Measurements from ENCODE around the gene RIMBP2.

The RIMBP2 gene

GRCh38 chr12:130493951-130494350, 222.1 kb downstream of the RIMBP2 start:
- no peak for TF ChIP-seq CTCF (IDR thresholded peaks at IDR 0.05; ENCODE audit: borderline replicate concordance, control extremely low read depth, extremely low read depth, insufficient read depth, missing control alignments)
- no peak for DNase-seq (ENCODE audit: low spot score)
- in situ Hi-C loops (cut with MboI; ENCODE audit: low sequenced_read_pairs, unreplicated experiment), result no loop called here

- in situ Hi-C loops (cut with MboI; ENCODE audit: low sequenced_read_pairs, unreplicated experiment), result no loop called here
- no peak for DNase-seq (ENCODE audit: low spot score)
- TF ChIP-seq CTCF (IDR thresholded peaks at IDR 0.05; ENCODE audit: borderline replicate concordance, control extremely low read depth, extremely low read depth, insufficient read depth, missing control alignments), result no peak
Measured at GRCh38 chr12:130491421-130492357, 224.4 kb downstream of the RIMBP2 start.

GRCh38 chr12:130490674-130491073, 225.4 kb downstream of the RIMBP2 start:
- no peak for TF ChIP-seq CTCF (IDR thresholded peaks at IDR 0.05; ENCODE audit: borderline replicate concordance, control extremely low read depth, extremely low read depth, insufficient read depth, missing control alignments)
- in situ Hi-C loops (cut with MboI; ENCODE audit: low sequenced_read_pairs, unreplicated experiment), result no loop called here
- DNase-seq (ENCODE audit: low spot score), result no peak

GRCh38 chr12:130489293-130489692, 226.8 kb downstream of the RIMBP2 start:
- no peak for TF ChIP-seq CTCF (IDR thresholded peaks at IDR 0.05; ENCODE audit: borderline replicate concordance, control extremely low read depth, extremely low read depth, insufficient read depth, missing control alignments)
- DNase-seq (ENCODE audit: low spot score), result no peak
- in situ Hi-C loops (cut with MboI; ENCODE audit: low sequenced_read_pairs, unreplicated experiment), result no loop called here

GRCh38 chr12:130488358-130488710, 227.8 kb downstream of the RIMBP2 start:
- TF ChIP-seq CTCF (IDR thresholded peaks at IDR 0.05; ENCODE audit: borderline replicate concordance, control extremely low read depth, extremely low read depth, insufficient read depth, missing control alignments), result no peak
- DNase-seq (ENCODE audit: low spot score), result no peak
- in situ Hi-C loops (cut with MboI; ENCODE audit: low sequenced_read_pairs, unreplicated experiment), result no loop called here

- in situ Hi-C loops (cut with MboI; ENCODE audit: low sequenced_read_pairs, unreplicated experiment), result no loop called here
- no peak for TF ChIP-seq CTCF (IDR thresholded peaks at IDR 0.05; ENCODE audit: borderline replicate concordance, control extremely low read depth, extremely low read depth, insufficient read depth, missing control alignments)
- DNase-seq (ENCODE audit: low spot score), result no peak
Measured at GRCh38 chr12:130487636-130488357, 228.3 kb downstream of the RIMBP2 start.
